ENCODE data around the gene MCOLN1. TPM values are rescaled to one million over a fixed set of nuclear protein-coding genes. Genes with fewer than 3 reads are reported as not detected.
A peak's percentile ranks its signal among the peaks of the same experiment; 100 is the strongest.

MCOLN1 gene
- total and polyA plus RNA-seq, 2 donors: 2.8 to 41.0 TPM

DNA sequence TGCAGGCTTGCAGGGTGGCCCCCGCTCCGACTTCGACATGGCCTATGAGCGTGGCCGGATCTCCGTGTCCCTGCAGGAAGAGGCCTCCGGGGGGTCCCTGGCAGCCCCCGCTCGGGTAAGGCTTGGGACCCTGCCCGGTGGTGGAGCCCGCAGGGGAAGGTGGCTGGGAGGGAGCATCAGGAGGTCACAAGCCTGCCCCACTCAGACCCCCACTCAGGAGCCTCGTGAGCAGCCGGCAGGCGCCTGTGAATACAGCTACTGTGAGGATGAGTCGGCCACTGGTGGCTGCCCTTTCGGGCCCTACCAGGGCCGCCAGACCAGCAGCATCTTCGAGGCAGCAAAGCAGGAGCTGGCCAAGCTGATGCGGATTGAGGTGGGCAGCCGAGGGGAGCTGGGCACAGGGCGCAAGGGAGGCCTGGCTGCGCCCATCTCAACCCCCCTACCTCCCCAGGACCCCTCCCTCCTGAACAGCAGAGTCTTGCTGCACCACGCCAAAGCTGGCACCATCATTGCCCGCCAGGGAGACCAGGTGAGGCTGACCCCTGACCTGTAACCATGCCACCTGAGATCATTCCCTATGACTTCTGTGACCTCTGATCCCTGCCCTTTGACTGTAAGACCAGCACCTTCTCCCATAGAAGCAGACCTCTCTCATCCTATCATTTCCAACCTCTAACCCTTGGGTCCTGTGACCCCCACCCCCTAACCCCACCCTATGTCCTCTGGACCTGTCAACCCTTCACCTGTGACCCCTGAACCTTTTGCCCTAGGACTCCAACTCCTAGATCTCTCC is 20.3 kb downstream of the MCOLN1 start:
- Histone ChIP-seq H3K9me3 (ENCODE audit: control insufficient read depth in 2 of 2, insufficient read depth in 1 of 2, low read length in 1 of 2) (no peaks in the 10 kb centered on the region), H3K4me3 (ENCODE audit: low read length in 2 of 2) (no peak overlapping the region), H3K36me3 (ENCODE audit: control insufficient read depth in 2 of 2, insufficient read depth in 2 of 2, low read length in 1 of 2) (peaks cover 28 to 48% of the 10 kb centered on the region in 2 donors), H3K27ac (ENCODE audit: low read depth in 1 of 2, low read length in 1 of 2) (no peak overlapping the region), H3K27me3 (ENCODE audit: control insufficient read depth in 2 of 2, insufficient read depth in 1 of 2, low read length in 1 of 2) (no peaks in the 10 kb centered on the region), H3K4me1 (ENCODE audit: control insufficient read depth in 2 of 2, insufficient read depth in 2 of 2, low read length in 2 of 2) (no peaks in the 10 kb centered on the region)
- DNase-seq (ENCODE audit: low read depth in 6 of 9, low spot score in 9 of 9): no peak
- WGBS: 99% methylated on average over 24 of the region's 24 CpGs

DNA sequence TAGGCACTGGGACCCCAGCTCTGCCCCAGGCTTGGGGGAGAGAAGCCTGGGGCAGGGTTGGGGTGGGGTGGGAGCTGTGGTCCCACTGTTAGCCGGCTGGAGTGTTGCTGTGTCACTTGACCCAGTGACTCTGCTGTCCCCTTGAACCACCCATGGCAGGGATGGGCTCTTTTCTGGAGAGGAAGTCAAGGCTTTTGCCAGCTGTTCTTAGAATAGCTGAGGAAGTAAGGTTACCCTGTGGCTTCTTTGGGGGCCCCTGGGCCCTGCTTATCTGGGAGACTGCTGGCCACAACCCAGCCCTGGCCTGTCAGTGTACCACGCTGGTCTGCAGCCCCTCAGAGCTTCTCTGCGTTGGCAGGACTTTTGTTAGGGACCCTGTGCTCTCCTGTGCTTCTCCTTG is 22.2 kb downstream of the MCOLN1 start:
- Histone ChIP-seq H3K4me1 (ENCODE audit: control insufficient read depth in 2 of 2, insufficient read depth in 2 of 2, low read length in 2 of 2) (no peaks in the 10 kb centered on the region), H3K4me3 (ENCODE audit: low read length in 2 of 2) (no peak overlapping the region), H3K36me3 (ENCODE audit: control insufficient read depth in 2 of 2, insufficient read depth in 2 of 2, low read length in 1 of 2) (peaks cover 23 to 42% of the 10 kb centered on the region in 2 donors), H3K27me3 (ENCODE audit: control insufficient read depth in 2 of 2, insufficient read depth in 1 of 2, low read length in 1 of 2) (no peaks in the 10 kb centered on the region), H3K9me3 (ENCODE audit: control insufficient read depth in 2 of 2, insufficient read depth in 1 of 2, low read length in 1 of 2) (no peaks in the 10 kb centered on the region), H3K27ac (ENCODE audit: low read depth in 1 of 2, low read length in 1 of 2) (no peak overlapping the region)
- 22% methylated on average over 3 of the region's 3 CpGs for WGBS
- DNase-seq (ENCODE audit: low read depth in 6 of 9, low spot score in 9 of 9): peak in 1 of 9 donors; percentile 7

GRCh38 chr19:7545300-7545699 is 22.9 kb downstream of the MCOLN1 start:
- H3K4me1 ChIP-seq (ENCODE audit: control insufficient read depth in 2 of 2, insufficient read depth in 2 of 2, low read length in 2 of 2): no peaks in the 10 kb centered on the region
- no peak for DNase-seq (ENCODE audit: low read depth in 6 of 9, low spot score in 9 of 9)
- H3K27me3 ChIP-seq (ENCODE audit: control insufficient read depth in 2 of 2, insufficient read depth in 1 of 2, low read length in 1 of 2): no peaks in the 10 kb centered on the region
- no peaks in the 10 kb centered on the region for H3K9me3 ChIP-seq (ENCODE audit: control insufficient read depth in 2 of 2, insufficient read depth in 1 of 2, low read length in 1 of 2)
- H3K27ac ChIP-seq (ENCODE audit: low read depth in 1 of 2, low read length in 1 of 2): no peak overlapping the region
- WGBS: 83% methylated on average over 8 of the region's 8 CpGs
- H3K36me3 ChIP-seq (ENCODE audit: control insufficient read depth in 2 of 2, insufficient read depth in 2 of 2, low read length in 1 of 2): peaks cover 23 to 41% of the 10 kb centered on the region in 2 donors
- H3K4me3 ChIP-seq (ENCODE audit: low read length in 2 of 2): no peak overlapping the region

DNA sequence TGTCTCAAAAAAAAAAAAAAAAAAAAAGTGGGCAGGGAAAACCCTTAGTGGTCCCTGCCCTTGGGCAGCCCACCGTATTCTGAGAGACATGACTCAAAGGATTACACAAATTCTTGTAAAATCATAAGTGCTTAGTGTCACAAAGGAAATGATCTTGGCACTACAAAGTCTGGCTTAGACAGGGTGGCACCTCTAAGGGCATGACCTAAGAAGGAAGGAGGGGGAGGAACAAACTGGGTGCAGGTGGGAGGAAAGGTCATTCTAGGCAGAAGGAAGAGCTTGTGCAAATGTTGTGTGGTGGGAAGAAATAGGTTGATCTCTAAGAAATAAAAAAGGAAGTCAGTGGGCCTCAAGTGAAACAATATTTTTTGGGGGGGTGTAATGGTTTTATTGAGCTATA is 23.5 kb downstream of the MCOLN1 start:
- no peaks in the 10 kb centered on the region for H3K9me3 ChIP-seq (ENCODE audit: control insufficient read depth in 2 of 2, insufficient read depth in 1 of 2, low read length in 1 of 2)
- H3K4me3 ChIP-seq (ENCODE audit: low read length in 2 of 2): no peak overlapping the region
- peak in 1 of 9 donors; percentile 25 for DNase-seq (ENCODE audit: low read depth in 6 of 9, low spot score in 9 of 9)
- H3K36me3 ChIP-seq (ENCODE audit: control insufficient read depth in 2 of 2, insufficient read depth in 2 of 2, low read length in 1 of 2): peaks cover 23 to 41% of the 10 kb centered on the region in 2 donors
- WGBS: 69% methylated on average over 1 of the region's 1 CpG
- H3K4me1 ChIP-seq (ENCODE audit: control insufficient read depth in 2 of 2, insufficient read depth in 2 of 2, low read length in 2 of 2): no peaks in the 10 kb centered on the region
- no peak overlapping the region for H3K27ac ChIP-seq (ENCODE audit: low read depth in 1 of 2, low read length in 1 of 2)
- H3K27me3 ChIP-seq (ENCODE audit: control insufficient read depth in 2 of 2, insufficient read depth in 1 of 2, low read length in 1 of 2): no peaks in the 10 kb centered on the region

- no peak overlapping the region for H3K27ac ChIP-seq (ENCODE audit: low read depth in 1 of 2, low read length in 1 of 2)
- H3K9me3 ChIP-seq (ENCODE audit: control insufficient read depth in 2 of 2, insufficient read depth in 1 of 2, low read length in 1 of 2): peaks cover 0 to 5% of the 10 kb centered on the region in 2 donors
- 87% methylated on average over 3 of the region's 3 CpGs for WGBS
- no peak overlapping the region for H3K4me3 ChIP-seq (ENCODE audit: low read length in 2 of 2)
- DNase-seq (ENCODE audit: low read depth in 6 of 9, low spot score in 9 of 9): no peak
- H3K36me3 ChIP-seq (ENCODE audit: control insufficient read depth in 2 of 2, insufficient read depth in 2 of 2, low read length in 1 of 2): peaks cover 13 to 30% of the 10 kb centered on the region in 2 donors
- H3K4me1 ChIP-seq (ENCODE audit: control insufficient read depth in 2 of 2, insufficient read depth in 2 of 2, low read length in 2 of 2): peaks cover 0 to 8% of the 10 kb centered on the region in 2 donors
- no peaks in the 10 kb centered on the region for H3K27me3 ChIP-seq (ENCODE audit: control insufficient read depth in 2 of 2, insufficient read depth in 1 of 2, low read length in 1 of 2)
These were observed 24.7 kb downstream of the MCOLN1 start for GRCh38 chr19:7547159-7547558.

DNA sequence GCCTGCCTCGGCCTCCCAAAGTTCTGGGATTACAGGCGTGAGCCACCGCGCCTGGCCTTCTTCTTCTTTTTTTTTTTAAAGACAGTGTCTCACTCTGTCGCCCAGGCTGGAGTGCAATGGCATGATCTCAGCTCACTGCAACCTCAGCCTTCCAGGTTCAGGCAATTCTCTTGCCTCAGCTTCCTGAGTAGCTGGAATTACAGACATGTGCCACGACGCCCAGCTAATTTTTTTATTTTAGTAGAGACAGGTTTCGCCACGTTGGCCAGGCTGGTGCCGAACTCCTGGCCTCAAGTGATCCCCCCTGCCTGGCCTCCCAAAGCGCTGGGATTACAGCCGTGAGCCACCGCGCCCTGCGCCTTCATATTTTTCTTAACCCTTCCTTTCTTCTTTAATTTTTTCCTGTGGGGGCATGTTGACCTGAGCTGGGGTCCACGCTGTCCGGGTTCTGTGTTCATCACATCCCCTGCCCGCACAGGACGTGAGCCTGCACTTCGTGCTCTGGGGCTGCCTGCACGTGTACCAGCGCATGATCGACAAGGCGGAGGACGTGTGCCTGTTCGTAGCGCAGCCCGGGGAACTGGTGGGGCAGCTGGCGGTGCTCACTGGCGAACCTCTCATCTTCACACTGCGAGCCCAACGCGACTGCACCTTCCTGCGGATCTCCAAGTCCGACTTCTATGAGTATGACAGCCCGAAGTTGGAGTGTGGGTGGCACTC is 27.2 kb downstream of the MCOLN1 start:
- 98% methylated on average over 36 of the region's 36 CpGs for WGBS
- no peak for DNase-seq (ENCODE audit: low read depth in 6 of 9, low spot score in 9 of 9)
- Histone ChIP-seq H3K4me3 (ENCODE audit: low read length in 2 of 2) (no peak overlapping the region), H3K4me1 (ENCODE audit: control insufficient read depth in 2 of 2, insufficient read depth in 2 of 2, low read length in 2 of 2) (peaks cover 0 to 8% of the 10 kb centered on the region in 2 donors), H3K36me3 (ENCODE audit: control insufficient read depth in 2 of 2, insufficient read depth in 2 of 2, low read length in 1 of 2) (peaks cover 4 to 29% of the 10 kb centered on the region in 2 donors), H3K27ac (ENCODE audit: low read depth in 1 of 2, low read length in 1 of 2) (no peak overlapping the region), H3K9me3 (ENCODE audit: control insufficient read depth in 2 of 2, insufficient read depth in 1 of 2, low read length in 1 of 2) (peaks cover 0 to 5% of the 10 kb centered on the region in 2 donors), H3K27me3 (ENCODE audit: control insufficient read depth in 2 of 2, insufficient read depth in 1 of 2, low read length in 1 of 2) (no peaks in the 10 kb centered on the region)

- no peaks in the 10 kb centered on the region for H3K27me3 ChIP-seq (ENCODE audit: control insufficient read depth in 2 of 2, insufficient read depth in 1 of 2, low read length in 1 of 2)
- peaks cover 0 to 8% of the 10 kb centered on the region in 2 donors for H3K4me1 ChIP-seq (ENCODE audit: control insufficient read depth in 2 of 2, insufficient read depth in 2 of 2, low read length in 2 of 2)
- DNase-seq (ENCODE audit: low read depth in 6 of 9, low spot score in 9 of 9): no peak
- 98% methylated on average over 41 of the region's 41 CpGs for WGBS
- no peak overlapping the region for H3K4me3 ChIP-seq (ENCODE audit: low read length in 2 of 2)
- H3K27ac ChIP-seq (ENCODE audit: low read depth in 1 of 2, low read length in 1 of 2): no peak overlapping the region
- peaks cover 0 to 9% of the 10 kb centered on the region in 2 donors for H3K9me3 ChIP-seq (ENCODE audit: control insufficient read depth in 2 of 2, insufficient read depth in 1 of 2, low read length in 1 of 2)
- peaks cover 8 to 31% of the 10 kb centered on the region in 2 donors for H3K36me3 ChIP-seq (ENCODE audit: control insufficient read depth in 2 of 2, insufficient read depth in 2 of 2, low read length in 1 of 2)
These were observed 27.8 kb downstream of the MCOLN1 start for GRCh38 chr19:7550169-7550770.

- H3K36me3 ChIP-seq (ENCODE audit: control insufficient read depth in 2 of 2, insufficient read depth in 2 of 2, low read length in 1 of 2): peaks cover 16 to 36% of the 10 kb centered on the region in 2 donors
- H3K9me3 ChIP-seq (ENCODE audit: control insufficient read depth in 2 of 2, insufficient read depth in 1 of 2, low read length in 1 of 2): peaks cover 0 to 9% of the 10 kb centered on the region in 2 donors
- no peaks in the 10 kb centered on the region for H3K27me3 ChIP-seq (ENCODE audit: control insufficient read depth in 2 of 2, insufficient read depth in 1 of 2, low read length in 1 of 2)
- peak overlapping the region; percentile 30 to 34 for H3K4me3 ChIP-seq (ENCODE audit: low read length in 2 of 2)
- DNase-seq (ENCODE audit: low read depth in 6 of 9, low spot score in 9 of 9): peak; percentile 56 to 91 (median 69)
- no peak overlapping the region for H3K27ac ChIP-seq (ENCODE audit: low read depth in 1 of 2, low read length in 1 of 2)
- H3K4me1 ChIP-seq (ENCODE audit: control insufficient read depth in 2 of 2, insufficient read depth in 2 of 2, low read length in 2 of 2): peaks cover 0 to 8% of the 10 kb centered on the region in 2 donors
- 66% methylated on average over 51 of the region's 51 CpGs for WGBS
These were observed 28.8 kb downstream of the MCOLN1 start for GRCh38 chr19:7550987-7551761.

Measured in thymus (tissue), 11 donors.